Measurements from ENCODE around the gene IMMP2L. TPM values are rescaled to one million over a fixed set of nuclear protein-coding genes. Genes with fewer than 3 reads are reported as not detected.

Gene IMMP2L
- total RNA-seq, 2 donors from 2014 or later, result 13.1 to 22.7 TPM

DNA sequence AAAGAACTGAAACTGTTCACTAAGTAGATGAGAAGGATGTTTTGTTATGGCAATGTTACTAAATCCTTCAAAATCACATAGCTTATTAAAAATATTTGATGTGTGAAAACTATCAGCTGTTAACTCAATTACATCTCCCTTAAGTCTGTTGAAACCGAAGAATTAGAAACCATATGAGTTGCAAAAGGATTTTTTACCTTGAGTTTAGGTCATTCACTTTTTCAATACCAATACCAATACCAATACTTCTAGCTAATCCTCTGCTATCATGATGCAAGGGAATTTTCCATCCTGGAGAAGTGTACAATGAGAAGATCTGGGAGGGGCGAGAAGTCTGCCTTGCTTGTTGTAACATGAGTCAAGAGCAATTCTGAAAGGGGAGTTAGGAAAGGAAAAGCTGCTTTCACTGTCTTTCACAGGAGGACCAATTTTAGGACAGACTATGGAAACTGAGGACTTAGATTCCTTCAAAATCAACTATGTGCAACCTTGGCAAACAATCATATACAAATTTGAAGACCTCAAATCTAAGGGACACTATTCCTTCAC lies 199.7 kb downstream of the IMMP2L start:
- Histone ChIP-seq H3K27me3 (replicated peaks; ENCODE audit: insufficient read depth) (no peaks in the 10 kb centered on the region), H3K4me3 (no peak overlapping the region), H3K36me3 (no peaks in the 10 kb centered on the region), H3K9me3 (no peaks in the 10 kb centered on the region), H3K27ac (no peak overlapping the region), H3K4me1 (ENCODE audit: control insufficient read depth in 1 of 2, low read depth in 2 of 2) (peaks cover 15 to 35% of the 10 kb centered on the region in 2 donors)
- ATAC-seq (ENCODE audit: insufficient number of reproducible peaks, low FRiP score, low read depth), result no peak
- TF ChIP-seq, protein P1, sequence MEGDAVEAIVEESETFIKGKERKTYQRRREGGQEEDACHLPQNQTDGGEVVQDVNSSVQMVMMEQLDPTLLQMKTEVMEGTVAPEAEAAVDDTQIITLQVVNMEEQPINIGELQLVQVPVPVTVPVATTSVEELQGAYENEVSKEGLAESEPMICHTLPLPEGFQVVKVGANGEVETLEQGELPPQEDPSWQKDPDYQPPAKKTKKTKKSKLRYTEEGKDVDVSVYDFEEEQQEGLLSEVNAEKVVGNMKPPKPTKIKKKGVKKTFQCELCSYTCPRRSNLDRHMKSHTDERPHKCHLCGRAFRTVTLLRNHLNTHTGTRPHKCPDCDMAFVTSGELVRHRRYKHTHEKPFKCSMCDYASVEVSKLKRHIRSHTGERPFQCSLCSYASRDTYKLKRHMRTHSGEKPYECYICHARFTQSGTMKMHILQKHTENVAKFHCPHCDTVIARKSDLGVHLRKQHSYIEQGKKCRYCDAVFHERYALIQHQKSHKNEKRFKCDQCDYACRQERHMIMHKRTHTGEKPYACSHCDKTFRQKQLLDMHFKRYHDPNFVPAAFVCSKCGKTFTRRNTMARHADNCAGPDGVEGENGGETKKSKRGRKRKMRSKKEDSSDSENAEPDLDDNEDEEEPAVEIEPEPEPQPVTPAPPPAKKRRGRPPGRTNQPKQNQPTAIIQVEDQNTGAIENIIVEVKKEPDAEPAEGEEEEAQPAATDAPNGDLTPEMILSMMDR (IDR thresholded peaks at IDR 0.05), result no peak
- DNase-seq (ENCODE audit: low spot score), result no peak

DNA sequence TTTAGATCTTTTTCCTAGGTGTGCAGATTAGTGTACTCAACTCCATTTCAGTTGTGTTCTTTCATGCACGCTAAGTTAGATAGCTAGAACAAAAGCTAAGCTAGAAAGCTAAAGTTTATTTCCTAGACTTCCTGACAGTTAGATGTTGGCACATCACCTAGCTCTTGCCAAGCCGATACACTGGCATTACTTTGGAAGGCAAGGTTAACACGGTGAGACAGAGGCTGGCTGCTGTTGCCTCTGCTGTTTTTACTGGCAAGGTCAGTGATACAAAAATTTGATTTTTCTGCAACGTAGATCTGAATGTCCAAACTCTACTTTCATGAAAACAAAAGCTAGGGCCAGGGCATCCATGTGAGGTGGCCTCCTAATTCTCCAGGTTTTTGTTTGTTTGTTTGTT lies 203.4 kb downstream of the IMMP2L start:
- H3K4me3 ChIP-seq, result no peak overlapping the region
- DNase-seq (ENCODE audit: low spot score) (no peak), ATAC-seq (ENCODE audit: insufficient number of reproducible peaks, low FRiP score, low read depth) (no peak)
- no peaks in the 10 kb centered on the region for H3K27me3 ChIP-seq (replicated peaks; ENCODE audit: insufficient read depth)
- H3K4me1 ChIP-seq (ENCODE audit: control insufficient read depth in 1 of 2, low read depth in 2 of 2), result peaks cover 19 to 35% of the 10 kb centered on the region in 2 donors
- no peak overlapping the region for H3K27ac ChIP-seq
- TF ChIP-seq, protein P1 (IDR thresholded peaks at IDR 0.05), result no peak
- no peaks in the 10 kb centered on the region for H3K36me3 ChIP-seq
- no peaks in the 10 kb centered on the region for H3K9me3 ChIP-seq

DNA sequence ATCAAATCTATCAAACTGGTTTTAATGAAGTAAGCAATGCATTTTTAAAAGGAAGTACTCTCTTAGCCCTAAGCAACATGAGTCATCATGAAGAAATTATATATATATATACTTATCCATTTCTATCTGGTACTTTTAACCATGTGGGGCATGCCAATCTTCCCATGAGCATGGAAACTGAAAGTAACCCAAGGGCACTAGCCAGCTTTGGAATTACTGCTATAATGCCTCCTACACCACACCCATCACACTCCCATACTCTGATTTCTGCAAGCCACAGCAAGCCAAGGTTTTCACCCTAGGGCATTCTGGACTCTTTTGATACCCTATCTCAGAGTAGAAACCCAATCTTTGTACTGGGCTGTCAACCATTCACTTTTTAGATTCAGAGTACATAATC lies 204.6 kb downstream of the IMMP2L start:
- Histone ChIP-seq H3K4me1 (ENCODE audit: control insufficient read depth in 1 of 2, low read depth in 2 of 2) (peaks cover 11 to 23% of the 10 kb centered on the region in 2 donors), H3K4me3 (no peak overlapping the region), H3K36me3 (no peaks in the 10 kb centered on the region), H3K9me3 (no peaks in the 10 kb centered on the region), H3K27ac (no peak overlapping the region), H3K27me3 (replicated peaks; ENCODE audit: insufficient read depth) (no peaks in the 10 kb centered on the region)
- ATAC-seq (ENCODE audit: insufficient number of reproducible peaks, low FRiP score, low read depth) (no peak), DNase-seq (ENCODE audit: low spot score) (no peak)
- TF ChIP-seq, protein P1 (IDR thresholded peaks at IDR 0.05), result no peak

DNA sequence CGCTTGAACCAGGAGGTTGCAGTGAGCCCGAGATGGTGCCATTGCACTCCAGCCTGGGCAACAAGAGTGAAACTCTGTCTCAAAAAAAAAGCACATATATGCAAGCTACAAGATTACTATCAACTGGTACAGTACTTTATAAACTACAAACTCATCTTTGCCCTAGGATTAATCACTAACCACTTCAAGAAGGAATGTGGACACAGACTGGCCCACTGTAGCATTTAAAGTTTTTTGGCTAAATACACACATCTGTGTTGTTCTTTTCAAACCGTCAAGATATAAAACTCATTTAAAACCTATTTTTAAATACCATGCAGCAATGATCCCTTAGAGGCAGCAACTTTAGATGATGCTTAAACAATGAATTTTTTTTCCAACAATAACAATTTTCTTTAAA lies 205.4 kb downstream of the IMMP2L start:
- no peak overlapping the region for H3K4me3 ChIP-seq
- H3K27ac ChIP-seq, result no peak overlapping the region
- TF ChIP-seq, protein P1 (IDR thresholded peaks at IDR 0.05), result no peak
- no peaks in the 10 kb centered on the region for H3K36me3 ChIP-seq
- H3K4me1 ChIP-seq (ENCODE audit: control insufficient read depth in 1 of 2, low read depth in 2 of 2), result peaks cover 10 to 19% of the 10 kb centered on the region in 2 donors
- ATAC-seq (ENCODE audit: insufficient number of reproducible peaks, low FRiP score, low read depth) (no peak), DNase-seq (ENCODE audit: low spot score) (no peak)
- no peaks in the 10 kb centered on the region for H3K27me3 ChIP-seq (replicated peaks; ENCODE audit: insufficient read depth)
- no peaks in the 10 kb centered on the region for H3K9me3 ChIP-seq

DNA sequence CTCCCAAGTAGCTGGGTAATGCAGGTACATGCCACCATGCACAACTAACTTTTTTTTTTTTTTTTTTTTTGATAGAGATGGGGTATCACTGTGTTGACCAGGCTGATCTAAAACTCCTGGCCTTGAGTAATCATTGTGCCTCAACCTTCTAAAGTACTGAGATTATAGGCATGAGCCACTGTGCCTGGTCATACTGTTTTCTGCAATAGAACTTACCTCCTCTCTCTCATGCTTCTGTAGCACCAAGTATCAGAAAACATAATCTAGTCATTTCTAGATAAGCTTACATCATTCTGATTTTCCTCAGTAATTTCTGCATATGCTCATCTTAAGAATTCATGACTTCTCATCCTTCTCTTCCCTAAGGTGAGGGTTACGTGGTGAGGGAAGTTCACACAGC lies 210.0 kb downstream of the IMMP2L start:
- DNase-seq (ENCODE audit: low spot score) (no peak), ATAC-seq (ENCODE audit: insufficient number of reproducible peaks, low FRiP score, low read depth) (no peak)
- Histone ChIP-seq H3K9me3 (no peaks in the 10 kb centered on the region), H3K4me1 (ENCODE audit: control insufficient read depth in 1 of 2, low read depth in 2 of 2) (peaks cover 0 to 3% of the 10 kb centered on the region in 2 donors), H3K36me3 (no peaks in the 10 kb centered on the region), H3K27me3 (replicated peaks; ENCODE audit: insufficient read depth) (no peaks in the 10 kb centered on the region), H3K27ac (no peak overlapping the region), H3K4me3 (no peak overlapping the region)
- TF ChIP-seq, protein P1 (IDR thresholded peaks at IDR 0.05), result no peak

Measured in thoracic aorta (tissue), 2 donors.